GM18499 (cell line): ENCODE measurements around the gene VWA5B1.

Experiments used
- ATAC-seq: cut with Tn5 transposase; IDR thresholded peaks from one replicate; pipeline ENCODE4 v1.9.1; 2021; ENCODE audit warnings: moderate number of reproducible peaks; ENCODE audit not compliant: insufficient read depth, unreplicated experiment

VWA5B1 gene

DNA sequence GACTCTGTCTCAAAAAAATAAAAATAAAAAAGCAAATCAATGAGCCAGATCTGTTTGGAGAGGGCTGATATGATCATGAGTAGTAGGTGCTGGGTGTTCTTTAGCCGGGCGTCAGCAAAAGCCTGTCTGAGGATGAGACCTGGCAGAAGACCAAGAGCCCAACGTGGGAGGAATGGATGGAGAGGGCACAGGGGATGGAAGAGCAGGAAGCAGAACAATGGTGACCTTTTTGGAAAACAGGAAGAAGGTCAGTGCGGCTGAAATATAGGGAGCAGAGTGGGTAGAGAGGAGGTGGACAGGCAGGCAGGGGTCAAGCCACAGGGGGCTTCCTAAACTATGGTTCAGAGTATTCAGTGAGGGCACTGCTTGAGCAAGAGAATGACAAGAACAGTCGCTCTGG lies 30.9 kb downstream of the VWA5B1 start:
- no peak for ATAC-seq

- ATAC-seq = peak; percentile 77
Observed at GRCh38 chr1:20322081-20322824, 31.6 kb downstream of the VWA5B1 start.

GRCh38 chr1:20322825-20323612 lies 32.3 kb downstream of the VWA5B1 start:
- ATAC-seq = no peak

DNA sequence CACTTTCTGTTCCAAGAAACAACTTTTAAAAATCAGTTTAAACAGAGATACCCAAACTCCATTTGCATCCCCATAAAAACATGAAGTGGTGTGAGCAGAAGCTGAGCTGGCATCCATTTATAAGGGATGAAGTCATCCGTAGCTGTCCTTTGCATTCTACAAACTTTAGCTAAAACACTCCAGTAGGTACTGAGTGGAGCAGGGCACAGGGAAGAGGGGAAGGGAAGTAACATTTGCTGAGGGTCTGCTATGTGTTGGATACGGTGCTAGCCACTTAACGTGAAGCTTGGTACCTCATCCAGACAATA lies 32.9 kb downstream of the VWA5B1 start:
- no peak for ATAC-seq

DNA sequence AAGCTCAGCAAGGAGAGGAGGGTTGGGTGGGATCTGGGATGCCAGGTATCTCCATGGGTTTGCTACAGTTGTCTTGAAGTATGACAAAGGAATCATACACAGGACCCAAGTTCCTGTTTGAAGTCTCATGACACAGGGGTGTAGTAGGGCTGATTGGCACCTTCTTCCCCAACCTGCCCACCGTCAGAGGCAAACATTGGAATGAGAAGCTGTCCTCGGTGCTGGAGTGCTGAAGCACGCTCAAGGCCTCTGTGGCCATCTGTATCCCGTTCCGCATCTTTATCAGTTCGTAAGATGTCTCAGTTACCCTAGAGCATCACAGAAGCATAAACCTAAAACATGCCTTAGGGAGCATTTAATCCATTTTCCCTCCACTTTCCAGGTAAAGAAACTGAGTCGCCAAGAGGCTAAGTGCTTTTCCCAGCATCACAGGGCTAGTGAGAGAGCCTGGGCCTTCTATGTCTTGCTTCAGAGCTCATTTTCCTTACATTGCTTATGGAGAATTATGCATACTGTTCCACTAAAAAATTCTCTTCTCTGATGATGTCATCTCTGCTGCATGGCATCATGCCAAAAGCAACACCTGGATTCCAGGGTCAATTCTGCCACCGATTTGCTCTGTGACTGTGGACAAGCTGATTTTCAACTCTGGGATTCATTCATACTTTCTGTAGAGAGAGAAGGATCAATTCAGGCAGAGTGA lies 34.2 kb downstream of the VWA5B1 start:
- ATAC-seq = no peak

DNA sequence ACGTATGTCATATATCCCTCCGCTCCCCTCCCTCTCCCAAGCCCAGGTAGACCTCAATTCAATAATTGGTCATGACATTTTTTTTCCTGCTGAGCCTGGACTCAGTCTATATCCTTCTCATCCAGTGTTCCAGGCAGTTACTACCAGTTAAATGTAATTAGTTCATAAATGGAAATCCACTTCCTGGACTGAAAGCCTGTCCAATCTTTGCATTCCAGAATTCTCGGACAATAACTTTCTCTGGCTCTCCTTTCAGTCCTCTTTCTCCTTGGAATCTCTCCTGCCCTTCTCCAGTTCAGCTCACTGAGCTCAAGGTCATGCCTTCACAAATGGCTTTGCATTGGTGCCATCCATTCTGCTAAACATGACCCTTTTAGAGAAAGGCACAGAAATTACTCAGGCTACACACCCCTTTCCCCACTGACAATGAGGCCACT lies 34.8 kb downstream of the VWA5B1 start:
- ATAC-seq = no peak

- no peak for ATAC-seq
Observed at GRCh38 chr1:20325844-20326420, 35.3 kb downstream of the VWA5B1 start.

DNA sequence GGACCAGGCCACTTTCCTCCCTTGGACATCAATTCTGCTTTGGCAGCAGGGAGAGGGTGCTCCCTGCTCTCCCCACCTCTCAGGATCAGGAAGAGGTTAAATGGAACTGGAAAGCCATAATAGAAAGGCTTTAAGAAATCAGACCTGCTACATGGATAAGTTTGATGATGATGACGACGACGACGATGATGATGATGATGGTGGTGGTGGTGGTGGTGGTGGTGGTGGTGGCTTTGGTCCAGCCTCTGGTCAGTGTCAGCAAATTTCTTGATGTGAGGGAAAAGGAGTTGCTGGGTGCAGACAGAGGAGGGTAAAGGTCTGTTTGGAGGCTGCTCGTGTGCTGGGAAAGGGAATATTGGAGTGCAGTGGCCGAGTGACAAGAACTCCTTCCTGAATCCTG lies 36.8 kb downstream of the VWA5B1 start:
- no peak for ATAC-seq

DNA sequence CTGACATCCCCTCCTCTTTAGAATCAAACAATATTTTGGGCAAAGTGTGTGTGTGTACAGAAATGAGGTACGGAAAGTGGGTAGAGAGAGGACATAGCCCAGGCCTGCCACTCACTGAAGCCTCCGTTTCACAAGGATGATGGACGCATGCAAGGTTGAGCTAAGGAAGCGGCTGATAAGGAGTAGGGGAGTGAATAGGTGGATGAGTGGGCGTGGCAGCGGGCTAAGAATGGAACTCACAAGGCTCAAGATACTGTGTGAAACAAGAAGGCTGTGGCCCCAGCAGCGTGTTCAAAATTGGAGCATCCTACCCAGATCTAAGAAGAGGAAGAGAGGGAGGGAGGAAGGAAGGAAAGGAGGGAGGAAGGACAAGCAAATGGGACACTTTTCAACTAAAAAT lies 37.5 kb downstream of the VWA5B1 start:
- no peak for ATAC-seq

GRCh38 chr1:20329793-20330542 lies 39.3 kb downstream of the VWA5B1 start:
- ATAC-seq = no peak

DNA sequence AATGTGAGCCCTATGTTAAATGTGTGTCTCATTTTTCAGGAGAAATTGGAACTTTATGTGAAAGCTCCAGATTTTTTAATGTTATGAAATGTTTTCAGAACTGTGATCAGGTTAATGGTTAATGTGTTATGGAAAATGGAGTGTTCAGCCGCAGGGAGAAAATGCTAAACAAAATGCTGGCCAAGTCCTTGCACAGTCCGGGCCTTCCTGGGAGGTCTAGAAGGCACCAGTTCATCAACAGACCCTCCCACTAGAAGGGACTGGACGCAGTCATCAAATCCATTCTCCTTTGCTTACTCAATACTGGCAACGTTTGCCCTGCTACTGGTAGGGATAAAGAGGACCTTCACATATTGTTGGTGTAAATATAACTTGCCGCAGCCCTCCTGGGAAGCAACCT lies 43.4 kb downstream of the VWA5B1 start:
- ATAC-seq = no peak

GRCh38 chr1:20336105-20336605 lies 45.5 kb downstream of the VWA5B1 start:
- ATAC-seq = no peak

DNA sequence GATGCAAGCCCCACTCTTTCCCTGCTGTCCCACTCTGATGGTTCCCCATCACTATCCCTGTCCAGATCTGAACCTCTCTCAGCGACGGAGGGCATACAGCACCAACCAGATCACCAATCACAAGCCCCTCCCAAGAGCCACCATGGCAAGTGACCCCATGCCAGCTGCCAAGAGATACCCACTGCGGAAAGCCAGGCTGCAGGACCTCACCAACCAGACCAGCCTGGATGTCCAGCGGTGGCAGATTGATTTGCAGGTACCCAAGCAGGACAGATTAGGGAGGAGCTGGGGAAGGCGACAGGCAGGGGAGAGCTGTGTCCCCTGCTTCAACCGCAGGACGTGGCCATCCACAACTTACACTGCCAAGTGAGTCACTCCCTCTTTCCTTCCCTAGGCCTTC lies 46.9 kb downstream of the VWA5B1 start:
- ATAC-seq = no peak

GRCh38 chr1:20339811-20340457 lies 49.3 kb downstream of the VWA5B1 start:
- ATAC-seq = no peak

DNA sequence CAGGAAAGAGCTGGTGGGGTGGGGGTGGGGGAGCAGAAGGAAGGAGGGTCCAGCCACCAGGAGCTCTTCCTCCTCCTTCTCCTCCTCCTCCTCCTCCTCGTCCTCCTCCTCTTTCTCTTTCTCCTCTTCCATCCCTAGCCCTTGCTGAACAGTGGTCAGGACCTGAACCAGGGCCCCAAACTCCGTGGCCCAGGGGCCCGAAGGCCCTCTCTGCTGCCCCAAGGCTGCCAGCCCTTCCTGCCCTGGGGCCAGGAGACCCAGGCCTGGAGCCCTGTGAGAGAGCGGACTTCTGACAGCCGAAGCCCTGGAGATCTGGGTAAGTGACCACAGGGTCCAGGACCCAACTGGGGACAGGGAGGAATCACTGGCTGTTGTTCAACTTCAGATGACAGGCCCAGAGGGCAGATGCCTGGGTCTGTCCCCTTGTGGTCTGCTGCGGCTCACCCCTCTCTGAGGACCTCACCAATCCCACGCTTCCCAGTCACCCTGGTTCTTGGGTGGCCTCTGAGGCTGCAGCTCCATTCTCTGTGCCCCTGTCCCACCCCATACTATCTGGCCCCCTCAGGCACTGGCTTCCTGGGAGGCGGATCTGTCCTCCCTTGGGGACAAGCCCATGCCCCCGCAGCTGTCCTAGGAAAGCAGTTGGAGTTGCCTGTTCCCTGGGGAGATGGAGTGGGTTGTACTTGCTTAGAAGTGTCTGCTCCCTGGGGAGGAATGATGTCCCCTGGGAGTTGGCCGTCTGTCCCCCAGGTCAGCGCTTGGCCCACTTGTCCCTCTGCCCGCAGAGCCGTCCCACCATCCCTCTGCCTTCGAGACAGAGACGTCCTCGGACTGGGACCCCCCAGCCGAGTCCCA lies 51.8 kb downstream of the VWA5B1 start:
- no peak for ATAC-seq

DNA sequence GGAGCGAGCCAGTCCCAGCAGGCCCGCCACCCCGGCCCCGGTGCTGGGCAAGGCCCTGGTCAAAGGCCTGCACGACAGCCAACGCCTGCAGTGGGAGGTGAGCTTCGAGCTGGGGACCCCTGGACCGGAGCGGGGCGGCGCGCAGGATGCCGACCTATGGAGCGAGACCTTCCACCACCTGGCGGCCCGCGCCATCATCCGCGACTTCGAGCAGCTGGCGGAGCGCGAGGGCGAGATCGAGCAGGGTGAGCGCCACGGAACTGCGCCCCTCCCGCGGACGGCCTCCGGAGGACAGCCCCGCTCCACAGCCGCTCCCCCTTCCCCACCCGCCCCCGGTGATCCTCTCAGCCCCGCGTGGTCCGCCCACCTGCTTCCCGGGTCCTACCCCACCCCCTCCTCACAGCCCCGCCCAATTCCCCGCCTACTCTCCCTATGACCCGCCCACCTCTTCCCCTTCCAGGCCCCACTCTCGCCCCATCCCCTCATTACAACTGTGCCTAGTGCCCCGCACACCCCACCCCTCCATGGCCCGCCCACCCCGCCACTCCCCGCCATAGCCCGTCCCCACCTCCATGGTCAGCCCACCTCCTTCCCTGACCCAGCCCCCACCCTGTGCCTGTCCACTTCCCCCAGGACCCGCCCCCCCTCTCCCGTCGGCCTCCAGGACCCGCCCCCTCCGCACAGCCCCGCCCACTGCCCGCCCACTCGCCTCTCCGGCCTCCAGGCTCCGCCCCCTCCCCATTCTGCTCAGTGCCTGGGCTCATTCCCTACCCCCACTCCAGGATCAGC lies 52.7 kb downstream of the VWA5B1 start:
- no peak for ATAC-seq

GRCh38 chr1:20343938-20344302 lies 53.2 kb downstream of the VWA5B1 start:
- ATAC-seq = no peak

DNA sequence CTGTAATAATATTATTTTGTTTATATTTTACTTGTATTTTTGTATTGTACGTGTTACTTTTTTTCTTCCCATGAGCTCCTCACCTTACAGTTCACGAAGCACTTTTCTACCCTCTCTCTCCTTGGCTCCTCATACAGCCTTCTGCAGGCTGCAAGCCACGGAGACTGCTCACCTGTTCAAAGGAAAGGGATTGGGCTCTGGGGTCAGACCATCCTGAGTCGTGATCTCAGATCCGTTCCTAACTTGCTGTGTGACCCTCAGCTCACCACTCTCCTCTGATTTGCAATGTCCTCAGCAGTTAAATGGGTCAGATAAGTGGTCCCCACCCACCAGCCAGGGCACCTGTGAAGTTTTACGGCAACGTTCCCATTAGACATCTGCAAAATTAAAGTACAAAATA lies 54.1 kb downstream of the VWA5B1 start:
- ATAC-seq = no peak
